Eye (tissue), 1 donor: ENCODE data around the gene PSME3IP1.
A peak's percentile ranks its signal among the peaks of the same experiment; 100 is the strongest.
"Not testable (repeated sequence)": the region's sequence is repeated elsewhere in the genome, so short reads cannot be mapped to it uniquely, and the experiment has no call there.

Experiments used
- DNase-seq: peaks from one replicate; pipeline ENCODE4 v3.0.0-alpha.2; 2015

The PSME3IP1 gene

GRCh38 chr16:57196286-57196685, 10.4 kb upstream of the PSME3IP1 start:
- no peak for DNase-seq

DNA sequence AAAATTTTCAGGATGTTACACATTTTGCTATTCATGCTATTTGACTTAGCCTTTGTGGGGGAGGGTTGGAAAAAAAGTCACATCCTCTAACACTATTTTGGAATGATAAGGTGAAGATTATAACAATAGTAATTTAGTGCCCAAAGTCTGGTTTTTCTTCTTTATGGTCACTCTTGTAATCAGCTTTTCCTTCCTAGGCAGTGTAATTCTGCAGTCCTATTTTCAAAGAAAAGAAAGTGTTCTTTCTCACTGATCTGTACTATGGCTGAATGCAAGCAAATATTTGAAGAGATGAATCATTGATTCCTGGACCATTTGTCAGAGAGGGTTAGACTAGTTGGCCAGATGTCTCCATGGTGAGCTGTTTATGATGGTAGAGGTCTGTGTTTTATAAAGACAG, 8.7 kb upstream of the PSME3IP1 start:
- DNase-seq = no peak

- DNase-seq = no peak
Measured at GRCh38 chr16:57192720-57193486, 7.1 kb upstream of the PSME3IP1 start.

DNA sequence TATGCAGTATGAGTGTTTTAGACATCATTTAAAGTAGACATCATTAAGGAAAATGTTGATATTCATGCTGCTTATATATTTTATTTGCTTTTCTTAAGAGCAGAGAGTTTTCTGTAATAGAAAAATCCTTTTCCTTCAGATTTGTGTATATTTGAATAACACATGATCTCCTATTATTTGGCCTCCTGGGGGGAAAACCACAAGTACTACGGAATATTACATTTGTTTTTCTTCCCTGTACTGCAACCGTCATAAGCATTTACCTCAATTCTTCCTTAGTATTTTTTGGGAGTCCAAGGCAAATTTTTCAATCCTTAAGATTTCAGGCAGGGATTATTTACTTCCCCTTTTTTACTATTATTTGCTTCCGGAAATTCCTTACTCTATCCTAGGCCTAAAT, 6.3 kb upstream of the PSME3IP1 start:
- DNase-seq = no peak

DNA sequence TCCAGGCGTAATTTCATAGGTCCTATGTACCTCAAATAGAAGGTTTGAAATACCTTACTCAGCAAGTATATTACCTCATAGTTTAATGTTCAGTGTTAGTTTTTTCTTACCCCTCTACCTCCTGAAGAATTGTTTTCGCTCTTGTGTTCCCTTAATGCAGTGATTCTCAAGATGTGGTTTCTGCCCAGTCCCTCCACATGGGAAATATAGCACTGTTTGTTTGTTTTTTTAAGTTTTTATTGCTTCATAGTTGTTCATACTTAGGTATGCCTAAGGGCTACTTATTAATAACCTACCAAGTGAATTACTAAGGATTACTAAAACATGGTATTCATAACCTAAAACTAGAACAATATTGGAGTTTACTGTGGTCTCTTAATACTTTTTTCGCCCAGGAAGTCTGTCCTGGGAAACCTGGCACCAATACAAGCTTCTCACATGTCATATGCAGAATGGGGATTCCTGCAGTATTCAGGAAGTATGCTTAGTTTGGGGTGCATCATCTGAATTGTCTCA, 5.3 kb upstream of the PSME3IP1 start:
- no peak for DNase-seq

DNA sequence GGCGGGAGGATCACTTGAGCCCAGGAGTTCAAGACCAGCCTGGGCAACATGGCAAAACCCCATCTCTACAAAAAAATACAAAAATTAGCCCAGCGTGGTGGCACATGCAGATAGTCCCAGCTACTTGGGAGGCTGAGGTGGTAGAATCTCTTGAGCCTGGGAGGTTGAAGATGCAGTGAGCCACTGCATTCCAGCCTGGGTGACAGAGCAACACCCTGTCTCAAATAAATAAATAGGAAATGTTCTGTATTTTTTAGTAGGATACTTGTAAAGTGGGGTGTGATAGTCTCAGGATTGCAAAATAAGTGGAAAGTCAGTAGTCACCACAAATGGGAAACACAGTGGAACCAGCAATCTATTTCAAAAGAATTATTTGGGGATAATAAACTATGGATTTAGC, 4.3 kb upstream of the PSME3IP1 start:
- no peak for DNase-seq

- not testable (repeated sequence) for DNase-seq
Measured at GRCh38 chr16:57189527-57189926, 3.7 kb upstream of the PSME3IP1 start.

GRCh38 chr16:57188711-57189002, 2.8 kb upstream of the PSME3IP1 start:
- DNase-seq = no peak

GRCh38 chr16:57187902-57188710, 2.3 kb upstream of the PSME3IP1 start:
- DNase-seq = not testable (repeated sequence)

GRCh38 chr16:57186872-57187854, 1.3 kb upstream of the PSME3IP1 start:
- peak; percentile 79 for DNase-seq

DNA sequence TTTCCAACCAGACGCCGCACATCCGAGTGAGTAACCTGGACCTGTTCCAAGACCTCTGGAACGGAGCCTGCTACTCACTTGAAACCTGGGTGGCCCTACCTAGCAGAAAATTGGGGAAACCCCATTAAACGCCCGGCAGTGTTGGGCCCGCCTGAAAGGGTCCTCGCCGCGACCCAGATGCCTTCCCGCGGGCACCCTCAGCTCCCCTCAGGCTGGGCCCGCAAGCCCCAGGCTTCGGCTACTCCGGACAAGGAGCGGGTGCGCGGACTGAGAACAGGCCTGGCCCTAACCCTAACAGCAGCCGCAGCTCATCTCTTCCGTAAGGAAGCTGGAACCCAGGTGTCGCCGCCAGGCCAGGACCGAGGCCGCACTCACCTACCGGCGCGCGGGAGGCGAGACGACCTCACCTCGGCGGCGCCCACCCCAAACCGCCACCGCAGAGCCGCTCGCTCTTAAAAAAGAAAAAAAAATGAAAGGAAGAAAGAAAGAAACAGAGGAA, 344 bp downstream of the PSME3IP1 start:
- peak; percentile 74 for DNase-seq

DNA sequence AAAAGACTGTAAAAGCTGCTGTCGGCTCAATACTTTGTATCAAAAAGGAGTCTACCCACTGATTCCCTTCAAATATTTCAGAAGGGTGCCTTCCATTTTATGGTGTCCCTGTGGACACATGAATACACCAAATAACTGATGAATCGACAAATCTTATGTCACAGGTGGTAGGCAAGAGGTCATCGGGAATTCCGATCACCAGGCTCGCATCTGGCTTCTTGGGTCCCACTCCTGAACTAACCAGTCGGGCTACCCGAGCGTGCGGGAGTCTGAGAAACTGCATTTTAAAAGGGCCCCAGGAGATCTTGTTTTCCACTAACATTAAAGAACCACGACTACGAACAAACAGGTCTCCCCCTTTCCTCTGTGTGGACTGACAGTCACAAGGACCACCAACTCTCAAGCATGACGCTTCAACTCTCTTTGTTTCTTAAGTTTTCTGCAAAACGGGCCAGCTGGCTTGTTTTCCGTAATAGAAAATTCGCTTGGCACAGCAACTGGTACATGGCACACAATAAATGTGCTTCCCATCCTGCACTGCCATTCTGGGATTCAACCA, 873 bp downstream of the PSME3IP1 start:
- no peak for DNase-seq

- no peak for DNase-seq
Measured at GRCh38 chr16:57184113-57184512, 1.7 kb downstream of the PSME3IP1 start.

DNA sequence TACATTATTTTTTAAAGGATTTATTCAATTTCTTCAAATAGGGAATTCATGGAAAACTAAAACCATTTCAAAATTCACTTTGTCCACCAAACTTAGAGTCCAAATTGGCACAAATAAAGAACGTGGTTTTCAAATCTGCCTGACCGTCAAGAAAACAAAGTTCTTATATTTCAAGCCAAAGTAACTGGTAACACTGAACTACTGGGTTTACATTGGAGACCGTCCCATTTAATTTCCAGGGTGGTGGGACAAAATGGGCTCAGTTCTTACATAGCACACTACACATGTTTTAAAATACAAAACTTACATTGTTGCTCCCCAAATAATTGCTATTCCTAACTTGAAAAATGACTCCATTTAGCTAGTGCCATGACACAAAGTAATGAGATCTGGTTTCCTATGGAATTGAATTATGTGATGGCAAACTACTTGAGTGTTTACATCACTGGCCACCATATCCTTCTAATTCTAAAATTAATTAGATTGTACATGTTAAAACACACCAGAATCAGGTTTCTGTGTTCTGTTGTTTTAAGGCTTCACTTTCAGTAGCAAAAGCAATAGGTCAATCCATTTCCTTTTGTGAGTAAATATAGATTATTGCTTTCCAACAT, 6.5 kb downstream of the PSME3IP1 start:
- DNase-seq = no peak

GRCh38 chr16:57178793-57179212, 7.0 kb downstream of the PSME3IP1 start:
- no peak for DNase-seq

DNA sequence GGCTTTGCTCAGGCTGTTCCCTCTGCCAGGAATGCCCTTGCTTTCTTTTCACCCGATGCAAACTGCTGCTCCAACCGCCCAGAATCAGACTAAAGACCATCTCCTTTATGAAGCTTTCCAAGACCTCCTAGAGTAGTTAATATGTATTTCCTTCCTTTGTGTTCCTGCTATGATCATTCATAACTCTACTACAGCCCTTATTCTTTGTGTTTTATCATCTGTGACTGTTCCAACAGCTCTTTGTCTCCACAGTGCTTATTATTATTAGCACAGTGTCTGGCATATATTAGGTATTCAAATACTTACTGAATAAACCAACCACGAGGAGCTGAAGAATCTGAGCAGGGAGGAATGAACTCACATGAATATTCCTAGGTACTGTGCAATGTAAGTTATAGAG, 7.6 kb downstream of the PSME3IP1 start:
- DNase-seq = no peak

DNA sequence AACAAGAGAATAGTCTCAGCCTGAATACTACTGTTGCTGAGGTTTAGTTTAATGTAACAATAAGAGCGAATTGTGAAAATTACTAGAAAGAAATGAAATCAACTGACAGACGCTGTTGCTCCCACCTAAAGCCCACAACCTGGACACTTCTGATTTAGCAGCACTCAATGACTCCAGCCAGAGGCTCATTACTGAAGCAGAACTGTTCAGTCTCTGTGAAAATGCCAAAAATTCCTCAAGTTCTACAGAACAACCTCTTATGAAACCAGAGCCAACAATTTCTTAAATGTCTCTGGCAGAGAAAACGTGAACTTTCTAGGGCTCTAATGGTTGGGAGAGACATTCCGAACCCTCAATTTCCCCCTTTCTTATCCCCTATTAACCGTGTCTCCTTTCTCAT, 9.9 kb downstream of the PSME3IP1 start:
- no peak for DNase-seq

GRCh38 chr16:57172721-57173290, 13.0 kb downstream of the PSME3IP1 start:
- DNase-seq = no peak

GRCh38 chr16:57169327-57169726, 16.5 kb downstream of the PSME3IP1 start:
- no peak for DNase-seq

GRCh38 chr16:57167953-57168352, 17.9 kb downstream of the PSME3IP1 start:
- peak; percentile 83 for DNase-seq

DNA sequence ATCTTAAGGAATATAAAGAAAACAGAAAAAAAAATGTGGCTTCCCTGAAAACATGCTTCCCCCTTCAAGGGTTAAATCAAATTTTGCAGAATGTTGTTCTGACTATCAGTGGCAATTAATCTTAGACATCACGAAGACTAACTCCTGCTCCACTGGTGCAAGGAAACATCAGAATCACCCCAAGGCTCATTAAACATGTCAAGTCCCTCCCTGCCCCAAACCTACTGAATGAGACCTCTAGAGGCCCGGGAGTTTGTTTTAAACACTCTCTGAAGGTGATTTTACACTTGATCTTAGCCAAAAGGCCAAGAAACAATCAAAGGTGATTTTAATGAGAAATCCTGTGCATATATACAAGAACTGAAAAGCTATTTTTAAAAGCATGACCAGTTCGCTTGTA, 18.3 kb downstream of the PSME3IP1 start:
- DNase-seq = no peak

DNA sequence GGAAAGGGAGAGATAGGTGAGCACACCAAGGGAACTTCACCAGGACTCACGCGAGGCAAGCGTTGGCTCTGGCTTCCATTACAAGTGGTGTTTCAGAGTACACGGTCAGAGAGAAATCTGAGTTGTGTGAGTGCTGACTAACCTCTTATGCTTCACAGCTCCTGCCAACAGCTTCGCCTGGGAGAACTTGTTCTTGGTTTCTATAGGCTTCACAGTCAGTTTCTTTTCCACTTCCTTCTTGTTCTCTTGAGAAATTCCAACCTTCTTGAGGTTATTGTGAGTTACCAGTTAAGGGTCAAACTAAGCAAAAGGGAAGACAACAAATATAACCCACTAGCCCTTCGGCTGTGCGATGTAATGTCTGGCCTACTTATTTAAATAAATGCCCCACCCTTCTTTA, 18.9 kb downstream of the PSME3IP1 start:
- DNase-seq = no peak
